ENCODE measurements around the gene FAM83E.
"Not testable (repeated sequence)": the region's sequence is repeated elsewhere in the genome, so short reads cannot be mapped to it uniquely, and the experiment has no call there.

FAM83E gene

GRCh38 chr19:48608798-48609263, 6.0 kb downstream of the FAM83E start:
- DNase-seq, result no peak

- no peak for DNase-seq
These were observed 7.5 kb downstream of the FAM83E start for GRCh38 chr19:48607359-48607755.

GRCh38 chr19:48606463-48607358, 8.2 kb downstream of the FAM83E start, which contains the start of gene SPACA4:
SPACA4 (plus strand) TSS chr19:48606742; CDS start chr19:48606979, 237 bp downstream.
- DNase-seq, result no peak

- DNase-seq, result no peak
These were observed 11.0 kb downstream of the FAM83E start for GRCh38 chr19:48603850-48604249.

GRCh38 chr19:48603449-48603848, 11.4 kb downstream of the FAM83E start:
- no peak for DNase-seq

GRCh38 chr19:48603001-48603400, 11.9 kb downstream of the FAM83E start:
- DNase-seq, result no peak

- no peak for DNase-seq
These were observed 14.0 kb downstream of the FAM83E start for GRCh38 chr19:48600679-48601417.

GRCh38 chr19:48598996-48599700, 15.7 kb downstream of the FAM83E start:
- DNase-seq, result no peak

- DNase-seq, result no peak
These were observed 18.0 kb downstream of the FAM83E start for GRCh38 chr19:48596679-48597465.

- no peak for DNase-seq
These were observed 18.6 kb downstream of the FAM83E start for GRCh38 chr19:48596237-48596636.

- no peak for DNase-seq
These were observed 19.0 kb downstream of the FAM83E start for GRCh38 chr19:48595833-48596232.

GRCh38 chr19:48595171-48595570, 19.7 kb downstream of the FAM83E start:
- no peak for DNase-seq

GRCh38 chr19:48591021-48591420, 23.9 kb downstream of the FAM83E start:
- DNase-seq, result no peak

GRCh38 chr19:48588670-48589401, 26.0 kb downstream of the FAM83E start:
- DNase-seq, result peak; percentile 98

GRCh38 chr19:48587387-48587786, 27.5 kb downstream of the FAM83E start:
- no peak for DNase-seq

GRCh38 chr19:48582168-48582567, 32.7 kb downstream of the FAM83E start:
- no peak for DNase-seq

GRCh38 chr19:48578891-48579290, 36.0 kb downstream of the FAM83E start:
- no peak for DNase-seq

GRCh38 chr19:48577908-48578307, 37.0 kb downstream of the FAM83E start:
- DNase-seq, result not testable (repeated sequence)

GRCh38 chr19:48575931-48576622, 38.8 kb downstream of the FAM83E start:
- DNase-seq, result no peak

GRCh38 chr19:48573163-48573505, 41.7 kb downstream of the FAM83E start:
- no peak for DNase-seq

Measured in activated CD8-positive, alpha-beta memory T cell treated with anti-CD3 and anti-CD28 coated beads, Interleukin-2, amount 50 U/mL, for 48 hours (primary cell).